Epithelial cell of esophagus (primary cell): Measurements from ENCODE around the gene HOXD1.

ENCODE experiments used
- DNase-seq: peaks from one replicate; pipeline ENCODE4 v3.0.0; 2010; ENCODE audit warnings: low read depth
- H3K4me3 ChIP-seq: 2 replicates; pipeline ENCODE4 v1.5.1; 2011; ENCODE audit warnings: mild to moderate bottlenecking, low read length, control low read depth
- CTCF ChIP-seq: IDR thresholded peaks from 2 replicates; pipeline ENCODE4 v1.5.1; 2011; ENCODE audit warnings: low read depth, mild to moderate bottlenecking, low read length, control low read depth, inconsistent platforms; ENCODE audit not compliant: insufficient read depth; ENCODE audit errors: missing control alignments

Gene HOXD1

GRCh38 chr2:176200971-176201370 is 12.5 kb downstream of the HOXD1 start:
- no peak overlapping the region for H3K4me3 ChIP-seq
- TF ChIP-seq CTCF: no peak
- no peak for DNase-seq

GRCh38 chr2:176202491-176202890 is 14.0 kb downstream of the HOXD1 start:
- TF ChIP-seq CTCF: no peak

GRCh38 chr2:176205126-176205525 is 16.7 kb downstream of the HOXD1 start:
- no peak overlapping the region for H3K4me3 ChIP-seq
- DNase-seq: no peak
- TF ChIP-seq CTCF: no peak

More at GRCh38 chr2:176202491-176202890, 14.0 kb downstream of the HOXD1 start:
- DNase-seq: no peak
- no peak overlapping the region for H3K4me3 ChIP-seq

GRCh38 chr2:176206136-176206535 is 17.7 kb downstream of the HOXD1 start:
- no peak for DNase-seq
- H3K4me3 ChIP-seq: no peak overlapping the region
- no peak for TF ChIP-seq CTCF

GRCh38 chr2:176206682-176207081 is 18.2 kb downstream of the HOXD1 start:
- H3K4me3 ChIP-seq: no peak overlapping the region
- no peak for DNase-seq
- no peak for TF ChIP-seq CTCF

GRCh38 chr2:176211110-176211509 is 22.6 kb downstream of the HOXD1 start:
- H3K4me3 ChIP-seq: no peak overlapping the region
- no peak for DNase-seq
- no peak for TF ChIP-seq CTCF

GRCh38 chr2:176212276-176212675 is 23.8 kb downstream of the HOXD1 start:
- no peak for DNase-seq
- no peak overlapping the region for H3K4me3 ChIP-seq
- no peak for TF ChIP-seq CTCF
